ENCODE results near the gene IL4I1.
"Not testable (repeated sequence)": the region's sequence is repeated elsewhere in the genome, so short reads cannot be mapped to it uniquely, and the experiment has no call there.

Gene IL4I1

DNA sequence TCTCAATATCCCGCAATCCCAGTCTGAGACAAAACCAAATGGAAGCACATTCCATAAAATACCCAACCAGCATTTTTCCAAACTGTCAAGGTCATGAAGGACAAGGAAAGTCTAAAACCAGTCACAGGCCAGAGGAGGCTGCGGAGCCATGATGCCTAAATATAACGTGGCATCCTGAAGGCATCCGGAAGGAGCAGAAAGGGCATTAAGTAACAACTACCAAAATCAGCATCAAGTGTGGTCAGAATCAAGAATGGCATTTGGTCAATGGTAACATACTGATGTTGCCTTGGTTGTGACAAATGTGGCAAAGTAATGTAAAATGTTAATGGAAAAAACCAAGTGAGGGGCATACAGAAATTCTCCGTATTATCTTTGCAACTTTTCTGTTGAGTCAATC lies 28.8 kb upstream of the IL4I1 start:
- no peak overlapping the region for H3K27ac ChIP-seq
- H3K4me3 ChIP-seq, result no peak overlapping the region

DNA sequence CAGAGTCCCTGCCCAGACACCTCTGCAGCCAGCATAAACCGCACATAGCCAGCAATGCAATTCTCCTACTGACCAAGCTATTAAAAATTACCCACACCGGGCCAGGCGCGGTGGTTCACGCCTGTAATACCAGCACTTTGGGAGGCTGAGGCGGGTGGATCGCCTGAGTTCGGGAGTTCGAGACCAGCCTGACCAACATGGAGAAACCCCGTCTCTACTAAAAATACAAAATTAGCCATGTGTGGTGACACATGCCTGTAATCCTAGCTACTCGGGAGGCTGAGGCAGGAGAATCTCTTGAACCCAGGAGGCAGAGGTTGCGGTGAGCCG lies 28.2 kb upstream of the IL4I1 start:
- H3K4me3 ChIP-seq, result not testable (repeated sequence)
- peak overlapping the region in 1 of 21 experiments; percentile 6 for H3K27ac ChIP-seq

DNA sequence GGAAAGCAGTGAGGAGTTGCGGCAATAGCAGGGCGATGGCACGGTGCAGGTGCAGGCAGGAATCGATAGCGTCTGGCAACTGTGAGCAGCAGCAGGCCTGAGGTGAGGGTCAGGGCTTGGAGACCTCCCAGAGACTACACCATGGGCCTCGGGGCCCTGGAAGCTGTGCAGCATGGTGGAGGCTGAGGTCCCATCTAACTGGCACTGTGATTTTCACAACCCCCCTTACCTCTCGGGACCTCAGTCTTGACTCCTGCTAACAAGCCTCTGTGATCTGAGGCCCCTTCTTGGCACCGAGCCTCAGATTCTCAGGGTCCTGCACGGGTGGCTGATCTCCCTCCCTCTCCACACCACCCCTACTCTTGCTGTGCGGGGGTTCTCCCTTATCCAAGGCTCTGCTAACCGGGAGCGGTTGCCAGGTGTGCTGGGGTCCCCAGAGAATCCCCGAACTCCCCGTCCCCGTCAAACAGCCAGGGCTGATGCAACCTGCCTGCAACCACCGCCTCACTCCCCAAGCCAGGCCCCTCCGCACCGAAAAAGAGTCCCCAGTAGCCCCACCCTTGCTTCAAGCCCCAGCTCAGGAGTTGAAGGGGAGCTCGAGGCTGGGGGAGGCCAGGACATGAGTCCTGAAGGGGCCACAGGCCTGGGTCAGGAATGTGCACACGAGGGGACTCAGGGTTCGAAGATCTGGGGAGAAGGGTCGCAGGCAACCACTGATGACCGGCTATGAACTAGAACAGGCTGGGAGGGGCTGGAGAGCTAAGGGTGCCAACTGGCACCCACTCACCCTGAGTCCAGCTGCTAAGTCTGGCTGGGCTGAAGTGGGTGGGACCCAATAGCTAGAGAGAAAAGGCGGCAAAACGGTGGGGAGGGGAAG lies 27.6 kb upstream of the IL4I1 start:
- Histone ChIP-seq H3K4me3 (no peak overlapping the region), H3K27ac (peak overlapping the region in 5 of 21 experiments; percentile 7 to 70 (median 22))

DNA sequence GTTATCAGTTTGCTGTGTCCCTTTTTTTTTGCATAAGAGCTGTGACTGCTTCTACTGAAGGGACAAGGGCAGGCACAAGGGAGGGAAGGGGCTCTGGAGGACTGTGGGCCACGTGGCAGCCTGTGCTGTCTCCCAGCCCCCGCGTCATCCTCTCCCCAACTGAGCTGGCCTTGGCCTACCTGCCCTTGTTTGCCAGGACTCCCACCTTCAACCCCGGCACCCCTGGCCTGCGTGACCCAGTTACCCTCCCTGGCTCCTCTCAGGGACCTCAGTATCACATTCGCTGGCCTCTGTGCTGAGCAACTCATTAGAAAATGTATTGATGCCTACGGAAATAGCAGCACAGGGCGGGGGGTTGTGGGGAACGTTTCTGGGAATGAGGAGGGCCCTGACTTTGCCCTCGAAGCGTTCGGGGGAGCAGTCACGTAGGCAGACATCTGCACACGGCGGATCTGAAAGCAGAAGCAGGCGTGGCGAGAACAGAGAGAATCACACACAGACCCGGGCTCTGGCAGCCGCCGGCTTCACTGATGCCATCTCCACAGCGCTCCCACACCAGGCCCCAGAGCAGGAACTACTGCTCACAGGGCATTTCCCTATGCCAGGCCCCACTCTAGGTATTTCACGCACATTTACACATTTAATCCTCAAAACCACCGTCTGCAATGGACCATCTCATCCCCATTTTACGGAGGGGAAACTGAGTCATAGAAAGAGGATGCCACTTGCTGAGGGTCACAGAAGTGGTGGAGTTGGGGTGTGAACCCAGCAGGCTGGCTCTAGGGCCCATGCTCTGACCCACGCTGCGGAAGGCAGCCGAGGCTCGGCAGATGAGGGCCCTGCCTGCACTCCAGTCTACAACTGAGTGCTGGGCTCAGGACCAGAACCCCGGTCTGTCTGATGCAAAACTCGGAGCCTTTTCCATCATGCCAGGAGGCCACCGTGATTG lies 26.6 kb upstream of the IL4I1 start:
- peak overlapping the region in 9 of 21 experiments; percentile 10 to 70 (median 44) for H3K27ac ChIP-seq
- no peak overlapping the region for H3K4me3 ChIP-seq

- H3K27ac ChIP-seq, result peak overlapping the region in 6 of 21 experiments; percentile 19 to 55 (median 27)
- H3K4me3 ChIP-seq, result no peak overlapping the region
Observed at GRCh38 chr19:49921871-49922795, 25.4 kb upstream of the IL4I1 start.

DNA sequence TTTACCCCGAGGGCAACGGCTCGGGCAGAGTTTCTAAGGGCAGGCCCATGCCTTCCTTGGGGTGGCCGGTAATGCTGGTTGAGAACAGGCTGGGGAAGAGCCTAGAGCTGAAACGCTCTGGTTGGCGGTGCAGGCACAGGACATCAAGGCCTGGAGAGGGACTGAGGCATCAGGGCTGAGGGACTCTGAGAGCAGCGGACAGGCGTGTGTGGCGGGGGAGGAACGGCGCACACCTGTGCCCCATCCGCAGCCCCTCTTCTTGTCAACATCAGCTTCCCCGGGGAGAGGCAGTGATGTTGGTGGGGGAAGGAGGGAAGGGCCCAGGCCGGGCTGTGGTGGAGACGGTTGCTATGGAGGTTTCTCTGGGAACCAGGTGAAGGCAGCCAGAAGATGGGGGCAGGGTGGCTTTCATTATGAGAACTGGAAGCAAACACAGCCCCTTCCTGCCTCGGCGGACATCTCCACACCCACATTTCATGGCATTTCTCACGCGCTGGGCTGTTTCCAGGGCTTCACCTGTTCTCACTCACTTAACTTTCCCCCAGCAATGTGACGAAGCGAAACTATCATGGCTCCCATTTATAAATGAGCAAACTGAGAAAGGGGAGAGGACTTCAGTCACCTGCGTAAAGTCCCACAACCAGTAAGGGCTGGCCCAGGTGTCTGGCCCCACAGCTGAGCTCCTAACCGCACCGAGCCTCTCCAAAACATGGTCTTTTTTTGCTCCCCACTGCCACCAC lies 24.1 kb upstream of the IL4I1 start:
- no peak overlapping the region for H3K4me3 ChIP-seq
- H3K27ac ChIP-seq, result no peak overlapping the region

- H3K27ac ChIP-seq, result no peak overlapping the region
Observed at GRCh38 chr19:49918089-49918488, 21.4 kb upstream of the IL4I1 start.

DNA sequence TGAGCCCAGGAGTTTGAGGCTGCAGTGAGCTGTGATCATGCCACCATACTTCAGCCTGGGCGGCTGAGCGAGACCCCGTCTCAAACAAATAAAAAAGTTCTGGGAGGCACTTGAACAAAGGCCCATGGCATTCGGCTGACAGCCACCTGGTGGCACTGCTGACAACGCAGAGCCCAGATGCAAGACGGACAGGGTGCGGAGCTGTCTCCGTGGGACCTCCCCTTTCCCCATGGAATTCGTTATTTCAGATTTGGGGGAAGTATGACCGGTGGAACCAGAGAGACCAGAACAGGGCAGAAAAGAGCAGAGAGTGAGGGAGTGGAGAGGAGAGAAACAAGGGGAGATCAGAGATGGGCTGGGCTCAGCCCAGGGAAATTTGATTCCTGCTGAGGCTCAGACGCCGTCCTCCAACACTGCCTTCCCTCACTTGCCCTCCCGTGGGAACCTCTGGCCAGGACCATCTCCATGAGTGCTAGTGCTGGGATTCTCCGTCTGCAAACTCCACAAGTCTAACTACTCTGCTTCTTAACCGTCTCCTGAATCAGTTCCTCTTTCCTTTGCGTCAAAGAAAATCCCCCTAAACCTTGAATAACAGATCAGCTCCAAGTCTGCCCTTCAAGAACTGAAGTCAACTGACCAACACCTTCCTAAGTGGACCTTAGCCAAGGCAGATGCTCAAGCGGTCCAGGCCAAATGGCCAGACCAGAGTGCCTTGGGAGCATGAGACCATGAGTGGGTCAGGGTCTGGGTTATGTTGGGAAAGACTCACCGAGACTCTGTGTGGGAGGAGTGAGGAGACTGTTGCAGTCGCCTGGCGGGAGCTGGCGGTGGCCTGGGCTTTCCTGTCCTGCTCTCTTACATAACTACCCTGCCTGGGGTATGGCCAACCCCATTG lies 20.4 kb upstream of the IL4I1 start:
- no peak overlapping the region for H3K4me3 ChIP-seq

More at GRCh38 chr19:49918089-49918488, 21.4 kb upstream of the IL4I1 start:
- no peak overlapping the region for H3K4me3 ChIP-seq

GRCh38 chr19:49915271-49915670 lies 18.6 kb upstream of the IL4I1 start:
- H3K4me3 ChIP-seq, result no peak overlapping the region
- H3K27ac ChIP-seq, result peak overlapping the region in 1 of 21 experiments; percentile 39

More for the DNA sequence above, 20.4 kb upstream of the IL4I1 start:
- peak overlapping the region in 5 of 21 experiments; percentile 0 to 13 (median 7) for H3K27ac ChIP-seq

GRCh38 chr19:49913720-49914119 lies 17.0 kb upstream of the IL4I1 start:
- no peak overlapping the region for H3K4me3 ChIP-seq
- H3K27ac ChIP-seq, result no peak overlapping the region

GRCh38 chr19:49912965-49913685 lies 16.4 kb upstream of the IL4I1 start:
- Histone ChIP-seq H3K4me3 (no peak overlapping the region), H3K27ac (peak overlapping the region in 1 of 21 experiments; percentile 49)

DNA sequence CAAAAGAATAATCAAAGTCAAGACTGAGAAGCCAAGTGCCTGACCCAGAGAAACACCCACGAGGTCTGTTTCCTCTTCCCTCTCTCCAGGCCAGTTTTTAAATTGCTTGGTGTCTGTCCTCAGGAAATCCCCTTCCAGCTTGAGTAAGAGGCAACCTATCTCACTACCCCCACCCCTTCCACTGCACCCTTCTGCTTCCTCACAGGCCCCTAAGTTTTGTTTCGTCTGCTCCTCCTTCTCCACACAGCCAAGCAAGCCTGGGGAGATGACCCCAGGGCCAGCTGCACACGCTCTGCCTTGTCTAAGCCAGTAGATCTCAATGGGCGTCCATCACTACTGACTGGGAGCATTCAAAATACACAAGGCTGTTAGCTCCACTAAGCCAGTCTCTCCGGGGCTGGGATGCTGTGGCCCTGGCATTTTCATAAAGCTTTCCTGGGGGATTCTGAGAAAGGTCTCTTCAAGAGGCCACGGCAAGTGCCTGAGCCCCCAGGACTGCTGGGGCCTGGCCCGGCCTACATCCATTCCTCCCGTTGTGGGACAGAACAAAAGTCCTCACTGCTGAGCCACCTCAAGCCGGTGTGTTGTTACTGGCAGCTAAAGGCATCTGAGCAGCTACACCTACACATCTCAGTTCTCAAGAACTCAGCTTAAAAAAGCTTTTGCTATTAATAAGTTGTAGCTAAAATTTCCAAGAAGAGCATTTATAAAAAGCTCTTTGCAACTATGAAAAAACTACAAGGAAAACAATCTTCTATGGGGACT lies 14.9 kb upstream of the IL4I1 start:
- peak overlapping the region in 15 of 21 experiments; percentile 10 to 79 (median 51) for H3K27ac ChIP-seq
- H3K4me3 ChIP-seq, result no peak overlapping the region

- Histone ChIP-seq H3K4me3 (no peak overlapping the region), H3K27ac (peak overlapping the region in 8 of 21 experiments; percentile 2 to 79 (median 48))
Observed at GRCh38 chr19:49910179-49910578, 13.5 kb upstream of the IL4I1 start.

GRCh38 chr19:49908480-49909420 lies 12.1 kb upstream of the IL4I1 start:
- H3K4me3 ChIP-seq, result no peak overlapping the region

DNA sequence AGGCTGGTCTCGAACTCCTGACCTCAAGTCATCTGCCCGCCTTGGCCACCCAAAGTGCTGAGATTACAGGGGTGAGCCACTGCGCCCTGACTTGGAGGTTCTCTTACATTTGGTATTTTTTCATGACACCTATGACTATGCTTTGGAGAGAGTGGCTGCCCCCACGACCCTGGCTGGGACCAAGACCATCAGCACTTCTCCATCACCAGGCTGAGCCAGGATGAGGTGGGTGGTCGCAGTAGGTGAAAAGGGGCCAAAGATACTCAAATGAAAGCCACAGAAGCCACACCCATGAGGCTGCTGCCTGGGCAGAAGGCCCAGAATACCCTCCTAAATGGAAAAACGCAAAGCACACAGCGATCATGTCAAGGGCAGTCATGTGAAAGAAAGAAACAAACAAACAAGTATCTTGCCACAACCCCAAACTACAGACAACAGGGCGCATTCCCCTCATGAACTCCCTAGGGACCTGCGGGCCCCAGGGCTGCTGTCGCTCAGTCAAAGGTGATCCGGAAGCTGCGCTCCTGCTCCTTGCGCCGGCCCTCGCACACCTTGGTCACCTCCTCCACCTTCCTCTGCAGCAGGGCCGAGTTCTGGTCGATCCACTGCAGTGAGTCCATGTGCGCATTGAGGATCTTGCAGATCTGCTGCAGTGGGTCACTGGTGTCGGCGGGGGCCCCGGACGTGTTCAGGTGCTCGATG lies 11.2 kb upstream of the IL4I1 start:
- no peak overlapping the region for H3K27ac ChIP-seq
- no peak overlapping the region for H3K4me3 ChIP-seq

More at GRCh38 chr19:49908480-49909420, 12.1 kb upstream of the IL4I1 start:
- H3K27ac ChIP-seq, result no peak overlapping the region
